ENCODE measurements around the gene AFG3L2. TPM values are rescaled to one million over a fixed set of nuclear protein-coding genes. Genes with fewer than 3 reads are reported as not detected.

Gene AFG3L2
- total RNA-seq, 1 experiment from 2014 or later, result 66.7 TPM

GRCh38 chr18:12287131-12287681 lies 89.8 kb downstream of the AFG3L2 start (continued):
- TF ChIP-seq, protein P1, sequence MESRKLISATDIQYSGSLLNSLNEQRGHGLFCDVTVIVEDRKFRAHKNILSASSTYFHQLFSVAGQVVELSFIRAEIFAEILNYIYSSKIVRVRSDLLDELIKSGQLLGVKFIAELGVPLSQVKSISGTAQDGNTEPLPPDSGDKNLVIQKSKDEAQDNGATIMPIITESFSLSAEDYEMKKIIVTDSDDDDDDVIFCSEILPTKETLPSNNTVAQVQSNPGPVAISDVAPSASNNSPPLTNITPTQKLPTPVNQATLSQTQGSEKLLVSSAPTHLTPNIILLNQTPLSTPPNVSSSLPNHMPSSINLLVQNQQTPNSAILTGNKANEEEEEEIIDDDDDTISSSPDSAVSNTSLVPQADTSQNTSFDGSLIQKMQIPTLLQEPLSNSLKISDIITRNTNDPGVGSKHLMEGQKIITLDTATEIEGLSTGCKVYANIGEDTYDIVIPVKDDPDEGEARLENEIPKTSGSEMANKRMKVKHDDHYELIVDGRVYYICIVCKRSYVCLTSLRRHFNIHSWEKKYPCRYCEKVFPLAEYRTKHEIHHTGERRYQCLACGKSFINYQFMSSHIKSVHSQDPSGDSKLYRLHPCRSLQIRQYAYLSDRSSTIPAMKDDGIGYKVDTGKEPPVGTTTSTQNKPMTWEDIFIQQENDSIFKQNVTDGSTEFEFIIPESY (IDR thresholded peaks at IDR 0.05; ENCODE audit: extremely low read depth, insufficient replicate concordance, low read length), result no peak
- TF ChIP-seq YY1 (IDR thresholded peaks at IDR 0.05; ENCODE audit: extremely low read depth, insufficient replicate concordance, low read depth, low read length) (no peak), EZH2 (IDR thresholded peaks at IDR 0.05) (no peak), SRF (IDR thresholded peaks at IDR 0.05; ENCODE audit: low read depth) (no peak), FOSL1 (IDR thresholded peaks at IDR 0.05; ENCODE audit: low read depth) (no peak), REST (IDR thresholded peaks at IDR 0.05; ENCODE audit: low read depth) (no peak)

DNA sequence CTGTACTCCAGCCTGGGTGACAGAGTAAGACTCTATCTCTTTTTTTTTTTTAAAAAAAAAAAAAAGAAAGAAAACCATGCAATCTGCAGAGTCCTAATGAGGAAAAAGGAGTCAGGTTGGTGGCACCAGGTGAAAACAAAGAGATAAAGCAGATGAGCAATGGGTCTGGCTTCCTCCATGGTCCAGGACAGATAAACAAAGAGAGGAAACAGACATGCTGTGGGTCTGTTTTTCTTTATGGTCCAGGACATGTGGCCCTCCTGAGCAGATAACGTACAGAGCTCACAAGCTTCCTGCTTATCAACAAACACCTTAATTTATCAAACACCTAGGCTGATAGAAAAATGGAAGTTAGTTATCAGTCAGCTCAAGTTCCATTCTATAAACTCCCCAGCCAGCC lies 93.4 kb downstream of the AFG3L2 start:
- Histone ChIP-seq H3K27me3 (ENCODE audit: insufficient read depth, low read length) (no peaks in the 10 kb centered on the region), H3K36me3 (ENCODE audit: control insufficient read depth in 1 of 2, insufficient read depth in 2 of 2, low read length in 2 of 2) (no peaks in the 10 kb centered on the region), H3K9me2 (ENCODE audit: insufficient read depth) (no peaks in the 10 kb centered on the region), H3K9ac (ENCODE audit: low read length) (no peak overlapping the region), H2AFZ (ENCODE audit: low read depth, low read length, poor library complexity, severe bottlenecking) (no peak overlapping the region), H3K27ac (ENCODE audit: low read depth, low read length) (no peak overlapping the region), H3K4me3 (replicated peaks in 1 of 2; ENCODE audit: low read depth in 1 of 2, low read length in 2 of 2) (no peak overlapping the region), H4K20me1 (ENCODE audit: insufficient read depth) (no peaks in the 10 kb centered on the region), H3K4me1 (ENCODE audit: control insufficient read depth in 1 of 2, insufficient read depth in 2 of 2, low read length in 2 of 2) (peaks cover 23 to 44% of the 10 kb centered on the region in 2 experiments), H3K4me2 (ENCODE audit: low read length) (peak overlapping the region; percentile 38; the same call in 1 of the 2 replicates), H3K79me2 (ENCODE audit: insufficient read depth, low read length) (no peaks in the 10 kb centered on the region), H3K9me3 (ENCODE audit: control insufficient read depth in 1 of 2, insufficient read depth in 1 of 2, low read depth in 1 of 2, low read length in 2 of 2) (no peaks in the 10 kb centered on the region)
- CTCF ChIA-PET, result interaction anchor here (0.6 to 3.8 kb wide), 6 partner anchors 11 to 651 kb away, joined by 3 to 32 read pairs (median 4); partner anchors contain the start of gene SPIRE1
- ATAC-seq (no peak), DNase-seq (ENCODE audit: low read depth, low spot score) (no peak)
- POLR2A ChIA-PET, result interaction anchor here (3.2 kb wide), 1 partner anchor 11 kb away, joined by 11 read pairs; no protein-coding TSS in a partner anchor
- no TSS peak for BruUV-seq (replicated peaks)
- RAD21 ChIA-PET (ENCODE audit: low non-redundant PET in 1 of 2, low total read pairs in 2 of 2, uncharacterized antibody in 2 of 2, unreplicated experiment in 2 of 2), result no interaction called here
- TF ChIP-seq YY1 (IDR thresholded peaks at IDR 0.05; ENCODE audit: extremely low read depth, insufficient replicate concordance, low read depth, low read length), result no peak
- no peak for TF ChIP-seq RAD21 (IDR thresholded peaks at IDR 0.05; ENCODE audit: low read depth)
- TF ChIP-seq SP1 (IDR thresholded peaks at IDR 0.05; ENCODE audit: low read depth), result no peak
- TF ChIP-seq POLR2A (IDR thresholded peaks at IDR 0.05; ENCODE audit: borderline replicate concordance, extremely low read depth, insufficient read depth, insufficient read length), result no peak
- TF ChIP-seq MAX (IDR thresholded peaks at IDR 0.05), result no peak
- TF ChIP-seq EZH2 (IDR thresholded peaks at IDR 0.05), result no peak
- TF ChIP-seq SIN3A (IDR thresholded peaks at IDR 0.05; ENCODE audit: low read depth), result no peak
- no peak for TF ChIP-seq CEBPB (IDR thresholded peaks at IDR 0.05; ENCODE audit: low read depth)
- intact Hi-C loops (cut with micrococcal nuclease), result loop anchor here (5.0 kb wide), 1 partner anchor 379 kb away; no protein-coding TSS in a partner anchor

Measured in HCT116 (cell line).